ENCODE results near the gene SALL4.

The SALL4 gene

DNA sequence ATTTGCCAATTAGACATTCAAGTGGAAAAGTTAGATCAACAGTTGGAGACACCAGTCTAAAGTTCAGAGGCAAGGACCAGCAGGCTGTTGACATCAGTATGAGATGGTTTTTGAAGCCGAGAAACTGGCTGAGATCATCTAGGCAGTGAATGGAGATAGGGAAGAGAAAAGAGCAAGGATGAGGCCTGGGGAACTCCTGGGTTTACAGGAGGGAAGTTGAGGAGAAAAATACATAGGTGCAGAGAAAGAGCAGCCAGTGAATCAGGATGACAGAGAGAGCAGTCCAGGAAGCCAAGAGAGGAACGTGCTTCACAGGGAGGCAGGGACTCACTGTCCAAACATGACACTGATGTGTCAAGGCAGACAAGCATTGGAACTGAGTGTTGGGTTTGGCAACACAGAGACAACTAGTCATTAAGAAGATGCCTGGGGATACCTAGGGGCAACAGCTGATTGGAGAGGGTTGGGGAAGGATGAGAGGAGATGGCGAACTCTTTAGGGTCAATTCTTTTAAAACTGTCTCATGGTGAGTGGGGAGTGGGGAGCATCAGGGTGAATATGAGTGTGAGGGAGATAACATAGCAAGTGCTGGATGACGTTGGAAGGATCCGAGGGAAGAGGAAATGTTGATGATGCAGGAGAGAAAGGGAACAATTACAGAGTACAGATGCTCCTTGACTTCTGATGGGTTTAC is 13.2 kb upstream of the SALL4 start:
- no peak for DNase-seq (ENCODE audit: low read depth)
- no peak overlapping the region for H3K4me3 ChIP-seq (ENCODE audit: control insufficient read depth, low read depth, low read length)
- TF ChIP-seq, protein P1, sequence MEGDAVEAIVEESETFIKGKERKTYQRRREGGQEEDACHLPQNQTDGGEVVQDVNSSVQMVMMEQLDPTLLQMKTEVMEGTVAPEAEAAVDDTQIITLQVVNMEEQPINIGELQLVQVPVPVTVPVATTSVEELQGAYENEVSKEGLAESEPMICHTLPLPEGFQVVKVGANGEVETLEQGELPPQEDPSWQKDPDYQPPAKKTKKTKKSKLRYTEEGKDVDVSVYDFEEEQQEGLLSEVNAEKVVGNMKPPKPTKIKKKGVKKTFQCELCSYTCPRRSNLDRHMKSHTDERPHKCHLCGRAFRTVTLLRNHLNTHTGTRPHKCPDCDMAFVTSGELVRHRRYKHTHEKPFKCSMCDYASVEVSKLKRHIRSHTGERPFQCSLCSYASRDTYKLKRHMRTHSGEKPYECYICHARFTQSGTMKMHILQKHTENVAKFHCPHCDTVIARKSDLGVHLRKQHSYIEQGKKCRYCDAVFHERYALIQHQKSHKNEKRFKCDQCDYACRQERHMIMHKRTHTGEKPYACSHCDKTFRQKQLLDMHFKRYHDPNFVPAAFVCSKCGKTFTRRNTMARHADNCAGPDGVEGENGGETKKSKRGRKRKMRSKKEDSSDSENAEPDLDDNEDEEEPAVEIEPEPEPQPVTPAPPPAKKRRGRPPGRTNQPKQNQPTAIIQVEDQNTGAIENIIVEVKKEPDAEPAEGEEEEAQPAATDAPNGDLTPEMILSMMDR (IDR thresholded peaks at IDR 0.05; ENCODE audit: control insufficient read depth, insufficient read depth, low read depth, low read length, missing control alignments) = no peak

DNA sequence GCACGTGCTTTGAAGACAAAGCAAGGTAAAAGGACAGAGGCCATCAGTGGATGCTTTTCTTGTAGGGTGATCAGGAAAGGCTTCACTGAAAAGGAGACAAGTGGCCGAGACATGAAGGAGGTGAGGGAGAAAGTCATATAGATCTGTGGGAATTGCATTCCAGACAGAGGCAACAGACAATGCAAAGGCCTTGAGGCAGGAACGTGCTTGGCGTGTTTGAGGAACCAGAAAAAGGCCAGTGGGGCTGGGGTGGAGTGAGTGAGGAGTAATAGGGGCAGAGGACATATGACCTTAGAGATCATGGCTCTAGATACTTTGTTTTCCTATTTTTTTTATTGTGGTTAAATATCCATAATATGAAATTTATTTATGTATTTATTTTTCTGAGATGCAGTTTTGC is 10.5 kb upstream of the SALL4 start:
- DNase-seq (ENCODE audit: low read depth) = no peak
- no peak overlapping the region for H3K4me3 ChIP-seq (ENCODE audit: control insufficient read depth, low read depth, low read length)
- TF ChIP-seq, protein P1 (IDR thresholded peaks at IDR 0.05; ENCODE audit: control insufficient read depth, insufficient read depth, low read depth, low read length, missing control alignments) = no peak

DNA sequence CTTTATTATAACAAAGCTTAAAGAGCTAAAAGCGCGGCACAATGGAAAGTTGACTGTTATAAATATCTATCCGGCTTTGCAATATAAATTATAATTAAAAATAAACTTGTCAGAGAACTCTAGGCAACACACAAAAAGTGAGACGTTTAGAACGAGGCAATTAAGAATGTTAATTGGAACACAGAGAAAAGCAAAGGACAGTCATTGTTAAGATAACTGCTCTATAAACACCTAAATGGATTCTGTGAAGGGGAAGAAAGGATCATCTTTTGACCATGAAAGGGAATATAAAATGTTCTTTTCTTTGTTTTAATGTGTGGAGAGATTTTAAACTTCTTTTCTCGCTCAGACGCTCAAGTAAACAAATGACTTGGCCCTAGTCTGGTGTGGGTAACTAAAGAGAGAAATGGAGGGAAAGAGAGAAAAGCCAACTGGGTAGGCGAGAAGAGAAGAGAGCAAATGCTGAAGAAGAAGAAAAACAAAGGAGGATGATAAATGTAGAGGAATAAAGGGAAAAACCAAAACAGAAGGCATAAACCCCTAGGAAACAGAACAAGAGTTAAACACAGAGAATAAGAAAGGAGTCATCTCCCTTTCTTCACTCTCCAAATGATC is 9.3 kb upstream of the SALL4 start:
- no peak overlapping the region for H3K4me3 ChIP-seq (ENCODE audit: control insufficient read depth, low read depth, low read length)
- TF ChIP-seq, protein P1 (IDR thresholded peaks at IDR 0.05; ENCODE audit: control insufficient read depth, insufficient read depth, low read depth, low read length, missing control alignments) = no peak
- no peak for DNase-seq (ENCODE audit: low read depth)

DNA sequence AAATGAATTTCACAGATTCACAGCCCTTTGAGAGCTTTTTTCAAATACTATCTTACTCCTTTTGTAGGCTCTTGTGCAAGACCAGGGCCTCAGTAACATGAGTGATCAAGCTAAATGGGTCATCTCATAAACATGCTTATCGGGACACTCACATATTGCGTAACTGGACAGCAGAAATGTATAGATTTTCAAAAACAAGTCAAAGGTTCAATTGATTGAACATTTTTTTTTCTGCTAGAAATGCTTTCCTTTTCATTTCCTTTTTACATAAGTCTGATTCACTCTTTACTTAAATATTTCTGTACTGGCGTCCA is 8.7 kb upstream of the SALL4 start:
- no peak for DNase-seq (ENCODE audit: low read depth)
- H3K4me3 ChIP-seq (ENCODE audit: control insufficient read depth, low read depth, low read length) = no peak overlapping the region
- TF ChIP-seq, protein P1 (IDR thresholded peaks at IDR 0.05; ENCODE audit: control insufficient read depth, insufficient read depth, low read depth, low read length, missing control alignments) = no peak

DNA sequence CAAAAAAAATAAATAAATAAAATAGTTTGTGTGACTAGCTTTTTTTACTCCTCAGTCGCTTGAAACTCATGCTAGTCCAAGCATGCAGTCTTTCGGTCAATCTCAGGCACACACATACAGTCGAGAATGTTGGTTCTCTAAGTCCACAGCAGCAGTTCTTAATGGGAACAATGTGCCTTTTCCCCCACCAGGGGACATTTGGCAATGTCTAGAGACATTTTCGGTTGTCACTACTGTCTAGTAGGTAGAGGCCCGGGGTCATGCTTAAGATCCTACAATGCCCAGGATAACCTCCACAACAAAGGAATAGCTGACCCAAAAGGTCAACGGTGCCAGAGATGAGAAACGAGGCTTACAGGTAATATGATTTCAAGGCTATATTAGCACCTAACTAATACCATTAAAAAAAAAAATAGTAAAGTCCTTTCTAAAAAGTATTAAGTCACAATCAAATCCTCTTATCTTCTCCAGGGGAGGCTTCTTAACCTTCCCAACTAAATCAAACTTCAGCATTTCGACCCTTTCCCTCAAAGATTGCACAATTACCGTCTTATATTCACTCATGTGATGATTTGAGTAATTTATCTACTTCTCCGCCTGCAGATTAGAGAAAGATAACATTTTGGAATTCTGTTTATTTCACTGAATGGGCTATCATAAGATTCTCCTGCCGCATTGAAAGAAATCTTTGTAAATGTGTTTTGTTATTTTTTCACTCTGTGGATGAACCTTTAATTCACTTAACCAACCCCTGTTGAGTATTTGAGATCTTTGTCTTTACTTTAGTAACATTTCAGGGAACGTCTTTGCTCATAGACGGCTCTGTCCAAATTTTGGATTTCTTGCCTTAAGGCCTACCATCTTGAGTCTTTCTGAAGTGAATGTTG is 8.1 kb upstream of the SALL4 start:
- DNase-seq (ENCODE audit: low read depth) = no peak
- TF ChIP-seq, protein P1 (IDR thresholded peaks at IDR 0.05; ENCODE audit: control insufficient read depth, insufficient read depth, low read depth, low read length, missing control alignments) = no peak
- H3K4me3 ChIP-seq (ENCODE audit: control insufficient read depth, low read depth, low read length) = no peak overlapping the region

DNA sequence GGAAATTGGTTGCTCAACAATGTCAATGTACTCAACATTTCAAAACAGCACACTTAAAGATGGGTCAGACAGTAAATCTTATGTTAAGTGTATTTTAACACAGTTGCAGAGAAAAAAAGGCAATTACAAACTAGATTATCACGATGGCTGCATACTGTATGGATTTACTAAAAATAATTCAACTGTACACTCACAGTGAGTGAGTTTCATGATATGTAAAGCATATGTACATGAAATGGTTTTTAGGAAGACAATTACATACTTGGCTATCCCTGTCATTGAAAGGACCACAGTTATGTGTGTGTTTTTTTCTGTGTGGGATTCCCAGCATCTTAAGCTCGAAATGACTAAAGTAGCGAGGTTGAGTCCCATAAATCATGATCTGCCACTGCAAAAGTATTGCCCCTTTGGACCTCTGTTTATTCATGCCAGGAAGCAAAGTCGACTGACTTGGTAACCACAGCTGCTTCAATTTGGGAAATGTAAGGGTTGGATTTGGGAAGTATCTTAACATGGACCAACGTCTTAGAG is 5.5 kb upstream of the SALL4 start:
- DNase-seq (ENCODE audit: low read depth) = no peak
- TF ChIP-seq, protein P1 (IDR thresholded peaks at IDR 0.05; ENCODE audit: control insufficient read depth, insufficient read depth, low read depth, low read length, missing control alignments) = no peak

More for the DNA sequence above, 5.5 kb upstream of the SALL4 start:
- H3K4me3 ChIP-seq (ENCODE audit: control insufficient read depth, low read depth, low read length) = no peak overlapping the region

Data from AG09309 (cell line).